ENCODE data around the gene ERICH3.

ERICH3 gene

GRCh38 chr1:74586253-74586897, 87.2 kb downstream of the ERICH3 start:
- no peak for DNase-seq

- DNase-seq, result no peak
Observed at GRCh38 chr1:74584185-74584584, 89.4 kb downstream of the ERICH3 start.

GRCh38 chr1:74583397-74583796, 90.2 kb downstream of the ERICH3 start:
- DNase-seq, result no peak

- DNase-seq, result no peak
Observed at GRCh38 chr1:74579425-74579824, 94.2 kb downstream of the ERICH3 start.

GRCh38 chr1:74578101-74578500, 95.5 kb downstream of the ERICH3 start:
- no peak for DNase-seq

GRCh38 chr1:74571891-74572290, 101.7 kb downstream of the ERICH3 start:
- DNase-seq, result no peak

GRCh38 chr1:74571493-74571800, 102.1 kb downstream of the ERICH3 start:
- no peak for DNase-seq

- DNase-seq, result no peak
Observed at GRCh38 chr1:74570797-74571492, 102.6 kb downstream of the ERICH3 start.

- DNase-seq, result no peak
Observed at GRCh38 chr1:74549932-74550331, 123.7 kb downstream of the ERICH3 start.

- no peak for DNase-seq
Observed at GRCh38 chr1:74548961-74549750, 124.4 kb downstream of the ERICH3 start.

GRCh38 chr1:74545821-74546220, 127.8 kb downstream of the ERICH3 start:
- DNase-seq, result no peak

- DNase-seq, result no peak
Observed at GRCh38 chr1:74534241-74534640, 139.4 kb downstream of the ERICH3 start.

- no peak for DNase-seq
Observed at GRCh38 chr1:74531796-74532195, 141.8 kb downstream of the ERICH3 start.

- DNase-seq, result no peak
Observed at GRCh38 chr1:74530892-74531291, 142.7 kb downstream of the ERICH3 start.

- no peak for DNase-seq
Observed at GRCh38 chr1:74528123-74528522, 145.5 kb downstream of the ERICH3 start.

GRCh38 chr1:74526708-74527107, 146.9 kb downstream of the ERICH3 start:
- DNase-seq, result no peak

GRCh38 chr1:74523873-74524480, 149.6 kb downstream of the ERICH3 start:
- no peak for DNase-seq

GRCh38 chr1:74522148-74522547, 151.4 kb downstream of the ERICH3 start:
- no peak for DNase-seq
